DMS153 treated with DMSO at 0.1 percent for 48 hours (cell line): ENCODE data around the gene CPM.
"Not testable (repeated sequence)": the region's sequence is repeated elsewhere in the genome, so short reads cannot be mapped to it uniquely, and the experiment has no call there.

Source experiments
- DNase-seq: peaks from one replicate; lab custom pipeline; 2025; ENCODE audit not compliant: unreplicated experiment; lab: John Stamatoyannopoulos, UW

Gene CPM

GRCh38 chr12:68831751-68832503 is 101.0 kb downstream of the CPM start:
- DNase-seq: no peak

- no peak for DNase-seq
Observed at GRCh38 chr12:68831272-68831671, 101.7 kb downstream of the CPM start.

GRCh38 chr12:68828672-68829068 is 104.3 kb downstream of the CPM start:
- no peak for DNase-seq

- DNase-seq: no peak
Observed at GRCh38 chr12:68827895-68828671, 104.9 kb downstream of the CPM start.

GRCh38 chr12:68825569-68826217 is 107.3 kb downstream of the CPM start:
- no peak for DNase-seq

- no peak for DNase-seq
Observed at GRCh38 chr12:68824597-68825250, 108.2 kb downstream of the CPM start.

- DNase-seq: no peak
Observed at GRCh38 chr12:68824131-68824530, 108.8 kb downstream of the CPM start.

GRCh38 chr12:68823696-68824095 is 109.3 kb downstream of the CPM start:
- DNase-seq: no peak

GRCh38 chr12:68821357-68822188 is 111.4 kb downstream of the CPM start:
- no peak for DNase-seq

GRCh38 chr12:68819481-68819880 is 113.5 kb downstream of the CPM start:
- not testable (repeated sequence) for DNase-seq

- DNase-seq: no peak
Observed at GRCh38 chr12:68815928-68816800, 116.8 kb downstream of the CPM start.

- DNase-seq: no peak
Observed at GRCh38 chr12:68815232-68815927, 117.6 kb downstream of the CPM start.

GRCh38 chr12:68814490-68815231 is 118.3 kb downstream of the CPM start:
- no peak for DNase-seq

- DNase-seq: no peak
Observed at GRCh38 chr12:68813242-68813593, 119.8 kb downstream of the CPM start.

GRCh38 chr12:68812553-68813241 is 120.3 kb downstream of the CPM start:
- DNase-seq: no peak

- DNase-seq: not testable (repeated sequence)
Observed at GRCh38 chr12:68811573-68811972, 121.4 kb downstream of the CPM start.

- not testable (repeated sequence) for DNase-seq
Observed at GRCh38 chr12:68810027-68810389, 123.0 kb downstream of the CPM start.
